ENCODE results near the gene NAALADL2.
"Not testable (repeated sequence)": the region's sequence is repeated elsewhere in the genome, so short reads cannot be mapped to it uniquely, and the experiment has no call there.

Gene NAALADL2

DNA sequence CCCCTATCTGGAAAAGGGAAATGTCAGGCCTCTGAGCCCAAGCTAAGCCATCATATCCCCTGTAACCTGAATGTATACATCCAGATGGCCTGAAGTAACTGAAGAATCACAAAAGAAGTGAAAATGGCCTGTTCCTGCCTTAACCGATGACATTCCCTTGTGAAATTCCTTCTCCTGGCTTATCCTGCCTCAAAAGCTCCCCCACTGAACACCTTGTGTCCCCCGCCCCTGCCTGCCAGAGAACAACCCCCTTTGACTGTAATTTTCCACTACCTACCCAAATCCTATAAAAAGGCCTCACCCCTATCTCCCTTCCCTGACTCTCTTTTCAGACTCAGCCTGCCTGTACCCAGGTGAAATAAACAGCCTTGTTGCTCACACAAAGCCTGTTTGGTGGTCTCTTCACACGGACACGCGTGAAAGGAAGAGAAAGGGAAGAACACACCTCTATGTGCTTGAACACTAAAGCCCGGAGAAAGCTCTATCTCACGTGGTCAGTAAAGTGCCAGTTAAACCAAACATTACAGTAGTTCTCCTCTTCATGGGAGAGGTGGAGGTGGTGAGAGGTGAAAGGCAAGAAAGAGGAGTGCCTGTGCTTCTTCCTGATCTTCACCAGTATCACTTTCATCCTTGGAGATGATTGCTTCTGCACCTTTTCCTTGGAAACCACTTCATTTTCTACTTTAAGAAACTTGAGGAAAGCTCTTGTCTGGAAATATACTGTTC lies 963.8 kb downstream of the NAALADL2 start:
- DNase-seq: not testable (repeated sequence)

- DNase-seq: not testable (repeated sequence)
Measured at GRCh38 chr3:175825016-175825580, 966.0 kb downstream of the NAALADL2 start.

GRCh38 chr3:175826759-175827158 lies 967.6 kb downstream of the NAALADL2 start:
- no peak for DNase-seq

- not testable (repeated sequence) for DNase-seq
Measured at GRCh38 chr3:175829809-175830208, 970.7 kb downstream of the NAALADL2 start.

DNA sequence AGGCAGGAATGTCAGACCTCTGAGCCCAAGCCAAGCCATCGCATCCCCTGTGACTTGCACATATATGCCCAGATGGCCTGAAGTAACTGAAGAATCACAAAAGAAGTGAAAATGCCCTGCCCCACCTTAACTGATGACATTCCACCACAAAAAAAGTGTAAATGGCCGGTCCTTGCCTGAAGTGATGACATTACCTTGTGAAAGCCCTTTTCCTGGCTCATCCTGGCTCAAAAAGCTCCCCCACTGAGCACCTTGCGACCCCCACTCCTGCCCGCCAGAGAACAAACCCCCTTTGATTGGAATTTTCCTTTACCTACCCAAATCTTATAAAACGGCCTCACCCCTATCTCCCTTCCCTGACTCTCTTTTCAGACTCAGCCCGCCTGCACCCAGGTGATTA lies 976.6 kb downstream of the NAALADL2 start:
- not testable (repeated sequence) for DNase-seq

DNA sequence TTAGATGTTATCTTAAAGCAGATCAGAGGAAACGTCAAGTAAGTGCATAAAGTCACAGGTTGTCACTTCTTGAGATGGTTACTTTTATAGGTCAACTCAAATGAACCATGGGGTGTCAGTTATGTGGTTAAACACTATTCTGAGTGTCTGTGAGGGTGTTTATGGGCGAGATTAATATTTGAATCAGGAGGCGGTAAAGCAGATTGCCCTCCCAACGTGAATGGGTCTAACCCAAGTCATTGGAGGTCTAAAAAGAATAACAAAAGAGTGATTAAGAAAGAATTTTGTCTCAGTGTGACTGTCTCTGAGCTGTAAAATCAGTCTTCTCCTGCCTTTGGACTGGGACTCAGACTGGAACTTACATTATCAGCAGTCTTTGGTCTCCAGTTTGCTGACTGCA lies 977.5 kb downstream of the NAALADL2 start:
- no peak for DNase-seq

DNA sequence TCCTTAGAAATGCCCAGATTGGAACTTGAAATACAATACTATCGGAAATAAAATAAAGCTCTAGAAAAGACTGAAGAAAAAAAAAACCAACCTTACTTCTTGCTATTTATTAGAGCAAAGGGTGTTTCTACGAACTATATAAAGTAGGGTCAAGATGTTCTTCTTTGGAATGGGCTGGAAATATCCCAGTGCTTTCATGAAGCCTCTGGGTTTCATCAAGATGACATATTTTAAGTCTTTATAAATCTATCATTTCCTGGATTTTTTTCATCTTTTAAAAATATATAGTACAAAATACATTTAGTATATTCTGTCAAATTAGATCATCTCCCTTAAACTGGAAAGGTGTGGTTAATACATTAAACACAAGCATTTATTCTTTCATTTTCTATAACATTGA lies 978.8 kb downstream of the NAALADL2 start:
- no peak for DNase-seq

GRCh38 chr3:175839366-175840005 lies 980.4 kb downstream of the NAALADL2 start:
- no peak for DNase-seq

- DNase-seq: no peak
Measured at GRCh38 chr3:175851541-175851940, 992.4 kb downstream of the NAALADL2 start.

GRCh38 chr3:175852560-175852959 lies 993.4 kb downstream of the NAALADL2 start:
- no peak for DNase-seq

GRCh38 chr3:175857666-175858270 lies 998.6 kb downstream of the NAALADL2 start:
- DNase-seq: no peak
